WTC11 (cell line): ENCODE data around the gene GCSH.

Source experiments
- USF2 ChIP-seq: sonication (generic); formaldehyde crosslinking; IDR thresholded peaks from 2 replicates; pipeline ENCODE4 v1.8.1; 2023; ENCODE audit warnings: mild to moderate bottlenecking, missing genetic modification reagents, moderate library complexity
- TF ChIP-seq, protein P1 (sequence below): fragments of 200-600 bp; IDR thresholded peaks from 2 replicates; pipeline ENCODE4 v1.8.0; 2022; ENCODE audit warnings: antibody characterized with exemption

GRCh38 chr16:81117436-81117835 is 21.2 kb upstream of the GCSH start:
- TF ChIP-seq, protein P1, sequence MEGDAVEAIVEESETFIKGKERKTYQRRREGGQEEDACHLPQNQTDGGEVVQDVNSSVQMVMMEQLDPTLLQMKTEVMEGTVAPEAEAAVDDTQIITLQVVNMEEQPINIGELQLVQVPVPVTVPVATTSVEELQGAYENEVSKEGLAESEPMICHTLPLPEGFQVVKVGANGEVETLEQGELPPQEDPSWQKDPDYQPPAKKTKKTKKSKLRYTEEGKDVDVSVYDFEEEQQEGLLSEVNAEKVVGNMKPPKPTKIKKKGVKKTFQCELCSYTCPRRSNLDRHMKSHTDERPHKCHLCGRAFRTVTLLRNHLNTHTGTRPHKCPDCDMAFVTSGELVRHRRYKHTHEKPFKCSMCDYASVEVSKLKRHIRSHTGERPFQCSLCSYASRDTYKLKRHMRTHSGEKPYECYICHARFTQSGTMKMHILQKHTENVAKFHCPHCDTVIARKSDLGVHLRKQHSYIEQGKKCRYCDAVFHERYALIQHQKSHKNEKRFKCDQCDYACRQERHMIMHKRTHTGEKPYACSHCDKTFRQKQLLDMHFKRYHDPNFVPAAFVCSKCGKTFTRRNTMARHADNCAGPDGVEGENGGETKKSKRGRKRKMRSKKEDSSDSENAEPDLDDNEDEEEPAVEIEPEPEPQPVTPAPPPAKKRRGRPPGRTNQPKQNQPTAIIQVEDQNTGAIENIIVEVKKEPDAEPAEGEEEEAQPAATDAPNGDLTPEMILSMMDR = no peak
- TF ChIP-seq USF2 (CRISPR knock-in tag) = no peak
